Smooth muscle cell of the brain vasculature (primary cell): Measurements from ENCODE around the gene NECAB2.

Source experiments
- DNase-seq: peaks from one replicate; pipeline ENCODE4 v3.0.0-alpha.2; 2012; ENCODE audit warnings: low read depth, low spot score

The NECAB2 gene

DNA sequence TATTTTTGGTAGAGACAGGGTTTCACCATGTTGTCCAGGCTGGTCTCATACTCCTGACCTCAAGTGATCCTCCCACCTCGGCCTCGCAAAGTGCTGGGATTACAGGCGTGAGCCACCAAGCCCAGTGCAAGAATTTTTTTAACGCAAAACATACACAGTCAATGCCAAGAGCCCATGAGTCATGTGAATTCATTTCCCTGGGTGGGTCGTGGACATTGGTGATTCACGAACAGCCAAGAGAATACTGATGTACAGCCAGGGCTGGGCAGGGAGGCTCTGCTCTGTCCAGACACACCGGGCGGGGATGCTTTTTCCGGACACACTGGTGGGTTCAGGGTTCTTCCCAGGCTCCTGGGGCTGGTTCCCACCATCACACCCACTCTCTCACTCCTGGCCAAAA, 56.8 kb downstream of the NECAB2 start:
- DNase-seq = no peak

DNA sequence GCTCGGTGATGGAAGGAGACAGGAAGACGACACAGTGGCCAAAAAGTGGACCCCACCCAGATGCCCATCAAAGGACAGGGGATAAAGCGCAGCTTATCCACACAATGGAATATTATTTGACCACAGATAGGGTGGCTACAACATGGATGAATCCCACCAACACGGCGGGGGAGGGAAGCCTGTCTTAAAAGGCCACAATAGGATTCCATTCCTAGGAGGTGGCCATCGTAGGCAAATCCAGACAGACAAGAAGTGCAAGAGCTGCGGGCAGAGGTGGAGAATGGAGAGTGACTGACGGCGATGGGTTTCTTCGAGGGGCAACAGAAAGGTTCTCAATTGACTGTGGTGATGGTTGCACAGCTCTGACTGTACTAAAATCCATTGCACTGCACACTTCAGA, 58.6 kb downstream of the NECAB2 start:
- no peak for DNase-seq

DNA sequence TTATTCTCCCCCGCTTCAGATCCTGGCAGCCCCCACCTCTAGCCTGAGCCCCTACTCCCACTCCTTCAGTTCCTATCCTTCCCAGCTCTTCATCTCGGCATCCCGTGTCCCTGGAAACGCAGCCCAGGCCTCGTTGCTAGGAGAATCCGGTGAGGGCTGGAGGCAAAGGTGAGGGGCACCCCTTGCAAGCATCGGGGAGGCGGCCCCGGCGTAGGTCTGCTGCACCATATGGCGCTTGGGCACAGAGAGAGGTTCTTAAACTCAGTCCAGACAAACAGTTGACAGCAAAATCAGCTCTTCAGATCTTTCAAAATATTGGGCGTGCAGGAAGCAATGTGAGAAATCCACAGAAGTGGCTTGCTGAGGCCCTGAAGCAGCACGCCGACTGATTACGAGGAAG, 59.6 kb downstream of the NECAB2 start:
- DNase-seq = no peak

DNA sequence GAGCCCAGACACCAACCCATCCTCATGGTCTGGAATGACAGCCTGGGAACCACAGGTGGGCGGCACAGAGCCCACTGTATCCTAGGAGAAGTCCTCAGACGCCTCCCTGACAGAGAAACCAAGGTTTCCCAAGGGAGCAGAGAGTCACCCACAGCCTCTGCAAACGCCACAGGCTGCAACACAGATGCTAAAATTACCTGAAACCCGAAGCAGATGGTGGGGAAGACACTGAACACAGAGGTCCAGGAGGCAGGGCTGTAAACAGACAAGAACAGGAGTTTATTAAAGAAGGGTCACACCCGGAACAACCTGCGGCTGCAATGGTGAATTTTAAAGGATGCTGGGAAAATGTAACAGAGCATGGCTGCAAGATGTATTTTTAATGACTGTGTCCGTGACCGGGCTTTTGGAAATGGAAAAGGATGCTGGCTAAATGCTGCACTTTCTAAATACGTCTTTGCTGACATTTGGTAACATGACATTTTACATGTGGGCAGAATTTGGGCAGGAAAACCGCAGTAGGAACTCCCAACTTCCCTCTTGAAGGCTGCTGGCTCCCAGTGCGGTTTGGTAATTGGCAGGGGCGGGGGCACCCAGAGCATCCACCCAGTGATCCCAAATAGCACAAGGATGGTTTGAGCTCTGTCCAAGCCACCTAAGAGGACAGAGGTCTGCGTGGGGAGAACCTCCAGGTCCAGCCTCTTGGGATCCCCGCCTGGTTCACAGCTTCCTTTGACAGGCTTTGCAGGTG, 61.4 kb downstream of the NECAB2 start:
- DNase-seq = no peak

DNA sequence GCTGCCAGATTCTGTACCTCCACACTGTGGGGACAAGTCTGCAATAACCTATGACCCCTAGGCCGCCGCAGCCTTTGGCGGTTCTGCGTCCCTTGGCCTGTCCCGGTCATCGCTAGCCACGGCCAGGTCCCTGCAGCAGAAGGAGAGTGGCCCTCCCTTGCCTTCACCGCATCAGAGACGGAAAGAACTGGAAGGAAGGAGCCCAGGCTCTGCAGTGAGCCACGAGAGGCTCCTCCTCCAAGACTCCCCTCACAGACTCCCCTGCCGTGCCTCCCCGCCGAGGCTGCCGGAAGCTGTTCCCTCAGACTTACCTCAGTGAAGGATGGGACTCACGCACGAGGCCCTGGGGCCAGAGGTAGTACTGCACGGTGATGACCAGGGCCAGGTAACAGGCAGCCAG, 63.5 kb downstream of the NECAB2 start:
- DNase-seq = no peak

DNA sequence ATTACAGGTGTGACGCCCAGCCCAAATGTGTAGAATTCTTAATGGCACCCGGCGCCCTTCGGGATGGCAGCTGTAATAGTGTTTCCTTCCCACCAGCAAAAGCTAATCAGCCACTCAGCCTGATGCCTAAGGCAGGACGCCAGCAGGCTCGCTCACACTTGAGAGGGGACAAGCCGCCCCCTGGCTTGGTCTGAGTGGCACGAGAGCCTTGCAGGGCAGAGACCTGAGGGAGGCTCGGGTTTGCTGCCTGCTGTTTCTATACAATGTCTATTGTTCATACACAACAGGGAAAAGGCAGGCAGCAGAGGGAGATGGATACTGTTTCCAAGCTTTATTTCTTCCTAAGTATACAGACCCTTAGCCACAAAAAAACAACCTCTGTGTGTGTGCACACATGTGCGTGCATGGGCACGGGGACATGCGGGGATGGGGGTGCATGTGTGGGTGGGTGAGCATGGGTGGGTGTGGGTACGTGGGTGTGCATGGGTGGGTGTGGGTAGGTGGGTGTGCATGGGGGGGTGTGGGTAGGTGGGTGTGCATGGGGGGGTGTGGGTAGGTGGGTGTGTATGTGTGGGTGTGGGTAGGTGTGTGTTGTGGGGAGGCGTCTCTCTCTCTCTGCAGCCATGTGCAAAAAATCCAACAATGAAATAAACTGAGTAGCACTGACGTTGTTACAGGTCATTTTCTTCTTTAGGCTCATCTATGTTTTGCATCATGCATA, 64.6 kb downstream of the NECAB2 start:
- DNase-seq = no peak

DNA sequence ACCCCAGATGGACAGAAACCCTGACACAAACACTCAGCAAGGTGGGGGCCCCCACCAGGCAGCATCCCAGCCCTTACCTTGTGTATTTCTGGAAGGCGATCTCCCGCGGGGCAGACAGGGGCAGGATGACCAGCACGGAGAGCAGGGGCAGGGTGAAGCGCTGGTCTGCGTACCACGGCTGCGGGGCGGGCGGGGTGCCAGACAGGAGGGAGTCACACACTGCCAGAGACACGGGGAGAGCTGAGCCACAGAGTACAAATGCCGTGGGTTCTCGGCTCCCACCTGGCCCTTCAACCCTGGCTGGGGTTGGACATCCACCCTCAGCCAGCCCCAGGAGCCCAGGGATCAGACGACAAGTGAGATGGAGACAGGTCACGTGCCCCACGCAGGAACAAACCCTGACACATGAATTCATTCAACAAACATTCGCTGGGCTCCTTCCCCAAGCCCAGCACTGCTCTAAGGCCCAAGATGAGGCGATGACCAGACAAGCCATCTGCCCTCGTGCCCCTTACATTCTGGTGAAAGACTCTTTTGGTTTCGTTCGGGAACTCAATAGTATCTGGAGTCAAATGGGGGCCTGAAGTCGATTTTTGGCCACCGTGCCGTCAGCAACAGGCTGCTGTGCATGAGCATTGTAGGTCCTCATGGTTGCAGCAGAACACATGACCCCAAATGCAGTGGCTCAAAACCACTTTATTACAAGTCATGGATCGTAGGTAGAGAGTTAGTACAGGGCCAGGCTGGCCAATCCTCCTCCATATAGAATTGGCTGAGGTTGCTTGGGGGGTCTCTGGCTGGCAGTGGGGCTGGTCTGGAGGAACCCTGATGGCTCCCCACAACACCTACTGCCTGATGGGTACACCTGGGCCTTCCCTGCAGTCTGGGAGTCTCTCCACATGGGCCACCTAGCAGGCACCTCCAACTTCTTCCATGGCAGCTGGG, 65.5 kb downstream of the NECAB2 start:
- no peak for DNase-seq

DNA sequence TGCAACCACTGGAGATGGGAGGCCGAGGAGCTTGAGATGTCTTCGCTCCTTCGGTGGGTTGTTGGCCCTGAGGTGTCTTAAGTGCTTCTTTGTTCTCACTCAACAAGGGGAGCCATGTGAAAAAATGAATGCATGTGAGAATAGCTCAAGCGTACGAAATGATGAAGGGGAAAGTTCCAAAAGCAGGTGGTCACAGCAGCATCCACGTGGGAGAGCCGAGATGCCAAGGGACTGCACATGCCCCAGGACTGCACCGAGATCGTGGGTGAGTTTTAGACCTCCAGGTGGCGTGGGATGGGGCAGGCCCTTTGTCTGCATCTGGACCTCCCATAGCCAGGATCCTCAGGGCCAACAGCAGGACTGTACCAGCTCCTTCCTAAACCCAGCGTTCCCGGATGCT, 66.5 kb downstream of the NECAB2 start:
- no peak for DNase-seq

DNA sequence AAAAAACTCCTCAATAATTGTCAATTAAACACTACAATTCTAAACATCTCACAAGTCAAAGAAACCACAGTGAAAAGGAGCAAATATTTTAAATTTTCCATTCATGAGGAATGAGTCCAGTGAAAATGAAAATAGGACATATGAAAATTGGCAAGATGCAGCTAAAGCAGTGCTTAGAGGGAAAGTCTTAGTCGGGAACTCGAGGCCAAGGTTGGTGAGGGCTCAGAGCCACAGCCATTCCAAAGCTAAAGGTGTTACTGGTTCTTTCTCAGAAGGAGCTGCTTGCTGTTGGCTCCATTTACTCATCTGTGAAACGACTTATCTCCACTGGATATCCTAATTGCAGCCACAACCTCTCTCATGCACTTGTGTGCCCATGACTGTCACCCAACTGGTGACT, 68.1 kb downstream of the NECAB2 start:
- DNase-seq = no peak

DNA sequence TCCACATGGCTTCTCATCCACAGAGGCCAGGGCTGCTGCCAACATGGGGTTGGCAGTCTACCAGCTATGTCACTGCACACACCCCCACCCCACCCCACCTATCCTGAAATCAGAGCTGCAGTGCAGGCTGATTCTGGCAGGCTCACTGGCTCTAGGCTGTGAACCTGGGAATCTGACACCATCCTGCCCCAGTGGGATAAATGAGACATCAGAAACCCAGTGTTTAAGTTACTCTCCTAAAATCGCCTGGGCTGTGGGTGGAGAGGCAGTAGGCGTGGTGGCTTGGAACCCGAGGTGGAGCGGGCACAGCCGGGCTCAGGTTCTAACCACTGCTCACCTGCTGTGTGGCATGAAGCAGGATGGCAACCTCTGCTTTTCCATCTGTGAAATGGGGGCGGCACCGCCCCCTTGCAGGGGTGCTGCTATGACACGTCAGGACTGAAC, 69.0 kb downstream of the NECAB2 start:
- no peak for DNase-seq

DNA sequence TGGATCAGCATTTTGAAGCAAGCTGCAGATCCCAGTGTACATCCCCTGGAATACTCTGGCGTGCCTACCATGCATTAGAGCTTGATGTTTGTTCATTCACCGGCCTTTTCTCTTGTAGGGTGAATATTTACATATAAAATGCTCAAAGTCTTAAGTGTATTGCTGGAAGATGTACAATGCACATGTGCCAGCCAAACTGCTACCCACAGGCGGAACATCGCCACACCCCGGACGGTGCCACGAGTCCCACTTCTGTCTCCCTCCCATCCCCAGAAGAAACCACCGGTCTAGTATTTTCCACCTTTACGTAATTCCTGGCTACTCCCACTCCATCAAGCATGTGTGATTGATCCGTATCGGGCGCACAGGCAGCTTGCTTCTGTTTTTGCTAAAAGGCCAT, 70.4 kb downstream of the NECAB2 start:
- no peak for DNase-seq

DNA sequence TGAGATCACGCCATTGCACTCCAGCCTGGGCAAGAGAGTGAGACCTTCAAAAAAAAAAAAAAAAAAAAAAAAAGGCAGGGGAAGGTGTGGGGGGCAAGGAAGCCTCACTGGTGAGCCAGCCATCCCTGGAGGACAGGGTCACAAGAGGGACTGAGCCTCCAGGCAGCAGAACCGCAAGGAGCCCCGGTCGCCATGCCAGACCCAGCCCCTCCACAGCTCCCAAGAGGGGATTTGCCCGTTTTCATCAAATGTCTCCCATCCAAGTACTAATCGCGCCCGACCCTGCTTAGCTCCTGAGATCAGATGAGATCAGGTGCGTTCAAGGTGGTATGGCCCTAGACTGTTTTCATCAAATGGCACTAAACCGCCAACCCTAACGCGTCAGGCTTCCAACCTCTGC, 71.7 kb downstream of the NECAB2 start:
- DNase-seq = no peak

DNA sequence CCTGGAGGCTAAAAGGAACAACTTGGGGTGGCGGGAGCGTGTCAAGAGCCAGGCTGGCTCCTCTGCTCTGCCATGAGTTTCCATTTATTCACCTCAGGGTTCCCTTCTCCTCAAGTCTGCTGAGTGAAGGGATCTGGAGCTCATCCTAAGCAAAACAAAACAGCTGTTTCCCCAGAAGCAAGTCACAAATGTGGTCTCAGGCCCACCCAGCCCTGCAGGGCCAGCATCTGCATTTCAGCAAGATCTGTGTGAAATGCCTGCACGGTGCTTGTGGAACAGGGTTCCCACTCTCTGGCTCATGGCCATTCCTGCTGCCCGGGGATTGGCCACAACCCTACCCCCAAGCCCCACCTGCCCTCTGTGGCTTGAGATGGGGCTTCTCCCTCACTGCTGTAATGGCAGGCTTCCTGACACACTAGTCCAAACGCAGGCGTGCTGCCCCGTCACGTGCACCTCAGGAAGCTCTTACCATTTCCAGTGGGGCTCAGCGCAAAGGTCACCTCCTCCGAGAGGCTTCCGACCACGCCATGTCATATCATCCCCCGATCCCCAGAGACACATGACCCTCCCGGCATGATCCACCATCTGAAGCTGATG, 72.3 kb downstream of the NECAB2 start:
- no peak for DNase-seq

DNA sequence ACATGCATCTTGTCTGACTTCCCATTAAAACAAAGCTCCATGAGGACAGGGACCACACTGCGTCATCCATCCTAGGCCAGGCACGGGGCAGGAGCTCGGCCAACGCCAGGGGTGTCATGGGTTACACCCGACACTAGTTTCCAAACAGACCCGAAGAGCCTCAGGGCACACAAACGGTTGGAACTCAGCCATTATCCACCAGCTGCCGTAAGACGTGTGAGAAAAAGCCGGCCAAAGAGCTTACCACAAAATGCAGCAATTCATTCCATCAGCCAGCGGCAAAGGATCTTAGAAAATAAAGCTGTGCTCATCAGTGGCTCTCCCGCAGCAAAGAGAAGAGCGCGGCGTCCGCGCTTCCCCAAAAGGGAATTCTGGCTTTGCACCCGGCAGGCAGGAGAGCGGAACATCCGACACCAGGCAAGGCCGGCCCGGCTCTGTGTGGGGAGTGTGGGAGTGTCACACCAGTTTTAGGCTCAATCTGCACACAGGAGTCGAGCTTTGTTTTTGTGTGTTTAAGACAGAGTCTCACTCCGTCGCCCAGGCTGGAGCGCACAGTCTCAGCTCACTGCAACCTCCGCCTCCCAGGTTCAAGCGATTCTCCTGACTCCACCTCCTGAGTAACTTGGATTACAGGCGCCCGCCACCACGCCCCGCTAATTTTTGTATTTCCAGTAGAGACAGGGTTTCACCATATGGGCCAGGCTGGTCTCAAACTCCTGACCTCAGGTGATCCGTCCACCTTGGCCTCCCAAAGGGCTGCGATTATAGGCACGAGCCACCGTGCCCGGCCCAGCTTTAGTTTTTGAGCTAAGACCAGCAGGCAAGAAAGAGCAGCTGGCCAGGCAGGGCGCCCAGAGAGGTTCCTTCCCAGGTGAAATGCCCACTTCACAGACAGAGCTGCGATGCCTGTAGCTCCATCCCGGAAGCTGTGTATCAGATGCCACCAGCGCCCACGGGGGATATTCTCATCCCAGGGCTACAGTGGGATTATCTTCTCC, 73.1 kb downstream of the NECAB2 start:
- DNase-seq = no peak

DNA sequence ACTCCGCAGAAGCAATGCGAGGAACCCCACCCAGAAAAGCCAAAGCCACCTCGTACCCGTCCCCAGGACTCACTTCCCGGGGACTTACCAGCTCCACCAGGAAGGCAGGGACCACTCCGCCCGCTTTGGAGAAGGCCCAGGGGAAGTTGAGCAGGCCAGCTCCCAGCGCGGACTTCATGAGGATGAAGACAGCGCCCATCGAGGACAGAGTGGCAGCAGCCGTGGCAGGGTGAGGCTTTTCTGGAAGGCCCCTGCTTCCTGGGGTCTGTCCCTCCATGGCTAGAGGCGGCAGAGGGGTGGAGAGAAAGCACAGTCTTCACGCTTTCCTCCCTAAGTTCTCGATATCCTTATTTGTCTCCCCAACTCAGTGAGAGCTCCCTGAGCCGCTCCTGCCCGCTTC, 73.8 kb downstream of the NECAB2 start:
- DNase-seq = no peak

DNA sequence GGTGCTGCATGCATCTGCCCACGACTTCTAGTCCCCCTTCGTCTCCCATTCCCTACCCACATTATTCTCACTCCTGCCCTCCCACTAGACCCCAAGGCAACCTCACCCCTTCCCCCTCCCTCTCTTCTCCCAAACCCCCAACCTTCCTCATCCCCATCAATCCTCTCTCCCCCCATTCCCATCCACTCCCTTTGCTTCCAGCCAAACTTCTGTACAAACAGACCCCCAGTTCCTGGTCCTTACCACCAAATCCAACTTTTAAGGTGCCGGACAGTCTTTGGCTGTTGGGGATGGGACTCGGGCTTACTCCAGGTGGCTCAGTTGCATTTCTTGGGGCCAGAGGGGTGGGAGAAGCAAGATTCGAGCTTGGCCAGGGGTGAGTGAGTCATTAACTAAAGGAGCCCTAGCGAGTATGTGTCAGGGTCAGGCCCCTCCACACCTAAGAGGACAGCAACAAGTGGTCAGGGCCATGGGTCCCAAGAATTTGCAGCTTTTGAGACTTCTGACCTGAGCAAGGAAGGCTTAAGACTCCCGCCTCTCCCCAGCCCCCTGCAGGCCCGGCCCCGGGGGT, 74.3 kb downstream of the NECAB2 start, which contains the start of gene SLC38A8:
Gene SLC38A8, minus strand, starts transcription at position 488 of the 571 bp plus-strand sequence. CDS start 638 bp downstream, outside the sequence.
- no peak for DNase-seq

DNA sequence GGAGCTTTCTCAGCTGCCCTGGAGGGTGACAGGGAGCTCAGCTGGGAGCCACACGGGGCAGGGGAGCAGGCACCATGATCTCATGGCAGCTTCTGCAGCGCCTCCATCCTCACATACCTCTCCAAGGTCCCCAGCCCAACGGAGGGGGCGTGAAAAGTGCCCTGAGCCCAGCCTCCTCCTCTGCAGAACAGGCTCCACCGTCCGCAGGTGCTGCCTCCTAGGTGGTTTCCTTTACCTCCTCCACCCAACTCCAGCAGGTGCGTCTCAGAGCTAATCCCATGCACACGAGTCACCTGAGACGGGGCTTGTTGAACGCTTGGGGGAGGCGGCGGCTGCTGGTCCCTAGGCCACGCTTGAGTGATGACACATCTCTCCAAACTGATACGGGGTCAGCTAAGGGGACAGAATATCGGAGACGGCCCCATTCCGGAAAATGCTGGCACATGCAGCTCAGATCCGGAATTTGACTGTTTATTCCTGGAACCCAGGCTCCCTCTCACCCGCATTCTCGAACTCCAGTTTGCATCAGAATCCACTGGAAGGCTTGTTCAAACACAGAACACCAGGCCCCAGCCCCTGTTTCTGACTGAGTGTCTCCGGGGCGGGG, 74.9 kb downstream of the NECAB2 start:
- no peak for DNase-seq

DNA sequence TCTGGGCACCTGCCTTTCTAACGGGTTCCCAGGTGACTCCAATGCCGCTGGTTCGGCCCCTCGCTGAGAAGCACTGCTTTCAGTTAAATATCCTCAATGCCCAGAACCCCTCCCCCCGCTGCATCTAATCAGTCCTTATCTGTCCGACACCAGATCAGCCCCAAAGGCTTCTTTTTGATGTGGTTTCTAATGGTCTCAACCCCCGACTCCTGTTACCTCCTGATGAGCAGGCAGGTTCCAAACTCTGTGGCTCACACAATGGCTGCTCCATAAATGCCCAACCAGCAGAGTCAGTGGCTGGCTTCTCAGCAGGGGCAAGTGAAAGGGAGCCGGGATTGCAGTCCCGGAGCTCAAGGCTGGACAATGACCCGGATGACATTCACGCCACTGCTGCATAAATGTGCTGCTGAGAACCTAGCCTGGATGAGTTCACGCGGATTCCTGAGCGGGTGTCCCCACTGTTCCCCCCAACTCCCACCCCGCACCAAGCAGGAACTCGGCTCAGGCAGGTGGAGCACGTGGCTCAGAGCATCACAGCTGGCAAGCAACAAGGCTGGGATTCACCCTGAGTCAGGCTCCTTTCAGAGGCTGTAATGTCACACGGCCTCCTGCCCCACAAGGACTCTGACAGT, 75.6 kb downstream of the NECAB2 start:
- no peak for DNase-seq

DNA sequence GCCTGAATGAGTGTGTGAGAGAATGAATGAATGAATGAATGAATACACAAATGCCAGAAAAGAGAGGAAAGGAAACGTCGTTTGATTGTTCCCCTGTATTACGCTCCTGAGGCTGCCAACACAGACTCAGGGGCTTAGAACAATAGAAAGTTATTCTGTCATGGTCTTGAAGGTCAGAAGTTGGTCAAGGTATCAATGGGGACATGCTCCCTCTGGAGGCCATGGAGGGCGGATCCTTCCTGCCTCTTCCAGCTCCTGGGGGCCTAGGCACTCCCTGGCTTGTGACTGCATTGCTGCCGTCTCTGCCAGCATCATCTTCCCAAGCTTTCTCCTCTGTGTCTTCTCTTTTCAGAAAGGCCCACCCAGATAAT, 76.1 kb downstream of the NECAB2 start:
- DNase-seq = no peak
